Mucosa of descending colon (tissue), 3 donors: ENCODE measurements around the gene B9D1. TPM values are rescaled to one million over a fixed set of nuclear protein-coding genes. Genes with fewer than 3 reads are reported as not detected.

Experiments used
- ATAC-seq: fragments of 200-7000 bp; cut with Tn5 transposase; one replicate; pipeline ENCODE4 v1.9.1; 2020; ENCODE audit warnings: mild to moderate bottlenecking, moderate library complexity
- DNase-seq, 3 donors: peaks; one replicate each; pipeline ENCODE4 v3.0.0-alpha.2; 2020
- H3K36me3 ChIP-seq: fragments of 200-600 bp; one replicate; pipeline ENCODE4 v1.8.0; 2021; ENCODE audit warnings: low read depth, mild to moderate bottlenecking
- H3K4me1 ChIP-seq: fragments of 200-600 bp; one replicate; pipeline ENCODE4 v1.8.0; 2021; ENCODE audit warnings: low read depth, mild to moderate bottlenecking
- H3K4me3 ChIP-seq: fragments of 200-600 bp; one replicate; pipeline ENCODE4 v1.8.0; 2021; ENCODE audit warnings: mild to moderate bottlenecking
- H3K9me3 ChIP-seq: fragments of 200-600 bp; one replicate; pipeline ENCODE4 v1.8.0; 2021; ENCODE audit warnings: mild to moderate bottlenecking
- intact Hi-C, 2 donors: fragments of 100-400 bp; cut with DNase I in 1 of 2; cut with micrococcal nuclease in 1 of 2; formaldehyde crosslinking; loops; one replicate each; pipeline versions ENCODE4 v1.11.0 to v1.11.1; 2022; cut with DNase I, micrococcal nuclease
- total RNA-seq, 3 donors: library from RNA; stranded (reverse); fragmentation: NEBNext Ultra II Directional in 2 of 3; extraction: Animal tissue kit (Norgen Biotek cat#: 25700) in 2 of 3; gene quantifications; one replicate each; pipeline versions ENCODE4 v1.2.1 to v1.2.4, GENCODE V29; 2021 to 2023
- TF ChIP-seq, protein P1 (sequence below): fragments of 200-600 bp; IDR thresholded peaks from one replicate; pipeline ENCODE4 v1.8.0; 2022; ENCODE audit warnings: antibody characterized with exemption, mild to moderate bottlenecking
- donor health status: DM: no; HTN: no; CAD: no; lungs with moderate emphysema.
- donor health status: DM: no; HTN: no; CAD: no.
- donor health status: DM: no; HTN: yes; CAD: no.

B9D1 gene
- total RNA-seq, 3 donors from 2014 or later: 5.1 to 11.8 (median 10.7) TPM

DNA sequence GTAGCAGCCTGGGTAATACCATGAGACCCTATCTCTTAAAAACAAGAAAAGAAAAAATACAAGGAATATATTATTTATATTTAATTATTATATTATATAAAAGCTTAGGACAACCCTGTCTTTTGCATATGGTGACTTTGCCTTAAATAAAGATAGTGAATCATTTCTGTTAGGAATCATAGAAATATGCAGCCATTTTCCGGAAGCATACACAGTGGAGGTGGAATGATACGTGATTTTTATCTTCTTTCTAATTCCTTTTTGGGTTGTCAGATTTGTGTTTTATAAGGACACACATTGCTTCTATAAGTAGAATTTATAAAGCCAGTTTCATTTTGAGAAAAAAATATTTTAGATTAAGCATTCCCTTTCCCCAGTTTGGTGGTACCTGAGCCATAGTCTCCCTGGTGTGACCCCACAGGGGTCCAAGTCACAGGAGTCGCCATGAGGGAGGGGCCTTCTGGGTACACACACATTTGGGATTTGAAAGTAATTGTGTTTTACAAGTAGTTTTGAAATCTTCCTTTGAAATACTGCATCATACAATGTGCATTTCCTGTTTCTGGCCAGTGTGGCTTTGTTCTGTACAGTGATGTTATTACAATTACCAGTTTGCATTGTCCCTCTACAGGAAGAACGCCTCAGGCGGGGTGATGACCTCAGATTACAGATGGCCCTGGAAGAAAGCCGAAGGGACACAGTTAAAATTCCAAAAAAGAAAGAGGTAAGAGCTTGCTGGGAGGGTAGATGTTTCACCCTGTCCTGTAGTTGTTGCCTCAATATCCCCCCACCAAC, 50.9 kb downstream of the B9D1 start:
- H3K4me1 ChIP-seq: peaks cover 3% of the 10 kb centered on the region
- H3K9me3 ChIP-seq: no peaks in the 10 kb centered on the region
- H3K4me3 ChIP-seq: no peak overlapping the region
- intact Hi-C loops: no loop called here
- no peak for ATAC-seq
- TF ChIP-seq, protein P1, sequence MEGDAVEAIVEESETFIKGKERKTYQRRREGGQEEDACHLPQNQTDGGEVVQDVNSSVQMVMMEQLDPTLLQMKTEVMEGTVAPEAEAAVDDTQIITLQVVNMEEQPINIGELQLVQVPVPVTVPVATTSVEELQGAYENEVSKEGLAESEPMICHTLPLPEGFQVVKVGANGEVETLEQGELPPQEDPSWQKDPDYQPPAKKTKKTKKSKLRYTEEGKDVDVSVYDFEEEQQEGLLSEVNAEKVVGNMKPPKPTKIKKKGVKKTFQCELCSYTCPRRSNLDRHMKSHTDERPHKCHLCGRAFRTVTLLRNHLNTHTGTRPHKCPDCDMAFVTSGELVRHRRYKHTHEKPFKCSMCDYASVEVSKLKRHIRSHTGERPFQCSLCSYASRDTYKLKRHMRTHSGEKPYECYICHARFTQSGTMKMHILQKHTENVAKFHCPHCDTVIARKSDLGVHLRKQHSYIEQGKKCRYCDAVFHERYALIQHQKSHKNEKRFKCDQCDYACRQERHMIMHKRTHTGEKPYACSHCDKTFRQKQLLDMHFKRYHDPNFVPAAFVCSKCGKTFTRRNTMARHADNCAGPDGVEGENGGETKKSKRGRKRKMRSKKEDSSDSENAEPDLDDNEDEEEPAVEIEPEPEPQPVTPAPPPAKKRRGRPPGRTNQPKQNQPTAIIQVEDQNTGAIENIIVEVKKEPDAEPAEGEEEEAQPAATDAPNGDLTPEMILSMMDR: no peak
- no peaks in the 10 kb centered on the region for H3K36me3 ChIP-seq
- no peak for DNase-seq

DNA sequence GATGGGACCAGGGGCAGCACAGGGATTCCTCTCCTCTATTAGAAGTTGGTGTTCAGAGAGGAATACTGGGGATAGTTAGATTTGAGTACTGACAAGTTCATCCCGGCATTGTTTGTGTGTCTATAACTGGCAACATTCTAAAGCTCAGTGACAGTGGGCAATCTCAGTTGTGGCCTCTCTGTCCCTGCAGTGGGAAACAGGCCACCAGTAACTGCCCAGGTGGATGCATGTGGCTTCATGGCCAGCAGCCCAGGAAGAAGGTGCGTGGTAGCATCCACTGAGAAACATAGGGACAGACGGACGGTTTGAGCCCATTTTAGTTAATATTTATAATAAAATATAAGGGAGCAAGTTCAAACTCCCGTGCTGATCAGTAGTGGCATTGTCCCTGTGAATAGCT, 51.5 kb downstream of the B9D1 start:
- DNase-seq (no peak), ATAC-seq (no peak)
- Histone ChIP-seq H3K36me3 (no peaks in the 10 kb centered on the region), H3K4me3 (no peak overlapping the region), H3K9me3 (no peaks in the 10 kb centered on the region), H3K4me1 (peaks cover 3% of the 10 kb centered on the region)
- intact Hi-C loops: no loop called here
- TF ChIP-seq, protein P1: no peak

DNA sequence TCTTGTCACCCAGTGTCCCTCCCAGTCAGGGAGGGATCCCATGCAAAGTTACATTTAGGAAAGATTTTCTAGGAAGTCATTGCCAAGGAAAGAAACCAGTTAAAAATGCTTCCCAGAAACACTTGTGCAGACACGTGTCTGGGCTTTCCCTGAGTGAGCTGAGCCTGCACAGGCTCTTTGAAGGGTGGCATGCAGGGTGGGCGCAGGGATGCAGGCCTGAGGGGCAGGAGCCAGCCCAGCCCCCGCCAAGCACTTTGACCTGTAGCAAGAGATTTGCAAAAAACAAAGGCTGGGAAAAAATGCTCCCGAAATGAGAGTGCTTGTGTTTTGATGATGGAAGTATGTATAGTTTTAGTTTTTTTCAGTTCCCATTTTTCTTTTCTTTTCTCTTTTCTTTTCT, 52.4 kb downstream of the B9D1 start:
- ATAC-seq: no peak
- DNase-seq: peak in 1 of 3 donors; percentile 31

DNA sequence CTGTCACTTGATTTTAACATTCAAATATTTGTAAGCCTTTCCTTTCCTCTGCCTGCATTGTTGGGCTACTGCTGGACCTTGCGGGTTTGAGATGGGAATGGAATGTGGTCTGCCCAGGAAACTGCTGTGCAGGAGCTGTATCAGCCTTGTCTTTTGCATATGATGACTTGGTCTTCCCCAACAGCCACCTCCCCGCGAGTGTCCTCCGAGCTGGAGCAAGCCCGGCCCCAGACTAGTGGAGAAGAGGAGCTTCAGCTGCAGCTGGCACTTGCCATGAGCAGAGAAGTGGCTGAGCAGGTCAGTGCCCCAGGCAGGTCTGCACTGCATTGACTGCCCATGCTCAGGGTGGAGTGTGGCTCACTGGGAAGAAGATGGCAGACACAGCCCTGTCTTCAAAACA, 52.8 kb downstream of the B9D1 start:
- intact Hi-C loops: no loop called here
- TF ChIP-seq, protein P1: no peak
- H3K4me3 ChIP-seq: no peak overlapping the region
- H3K4me1 ChIP-seq: peaks cover 9% of the 10 kb centered on the region
- ATAC-seq (no peak), DNase-seq (peak in 1 of 3 donors; percentile 24)
- no peaks in the 10 kb centered on the region for H3K36me3 ChIP-seq
- no peaks in the 10 kb centered on the region for H3K9me3 ChIP-seq

More for the DNA sequence above, 52.4 kb downstream of the B9D1 start:
- TF ChIP-seq, protein P1: no peak
- no peaks in the 10 kb centered on the region for H3K36me3 ChIP-seq
- H3K4me1 ChIP-seq: peaks cover 4% of the 10 kb centered on the region
- no peaks in the 10 kb centered on the region for H3K9me3 ChIP-seq
- H3K4me3 ChIP-seq: no peak overlapping the region
- intact Hi-C loops: no loop called here

DNA sequence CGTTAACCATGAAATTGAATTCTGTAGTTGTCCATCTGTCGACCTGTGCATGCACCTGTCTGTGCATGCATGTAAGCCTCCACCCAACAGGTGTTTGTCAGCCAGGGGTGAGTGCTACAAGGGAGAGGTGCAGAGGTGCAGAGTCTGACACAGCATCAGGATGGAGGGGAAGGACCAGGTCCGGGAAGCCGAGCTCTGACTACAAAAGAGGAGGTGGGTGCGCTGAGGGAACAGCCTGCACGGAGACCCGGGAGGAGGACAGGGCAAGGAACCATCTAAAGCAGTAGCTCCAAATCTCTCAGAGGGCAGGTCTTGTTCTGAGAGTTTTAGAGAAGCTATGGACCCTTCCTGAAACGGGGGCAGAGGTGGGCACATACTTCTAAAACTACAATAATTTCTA, 54.1 kb downstream of the B9D1 start:
- ATAC-seq (no peak), DNase-seq (peak in 1 of 3 donors; percentile 20)
- H3K4me1 ChIP-seq: peaks cover 20% of the 10 kb centered on the region

More for the DNA sequence above, 54.1 kb downstream of the B9D1 start:
- TF ChIP-seq, protein P1: no peak
- H3K9me3 ChIP-seq: no peaks in the 10 kb centered on the region
- intact Hi-C loops: no loop called here
- no peak overlapping the region for H3K4me3 ChIP-seq
- H3K36me3 ChIP-seq: no peaks in the 10 kb centered on the region
